GM23338 (cell line): ENCODE measurements around the gene CD58. TPM values are rescaled to one million over a fixed set of nuclear protein-coding genes. Genes with fewer than 3 reads are reported as not detected.

Experiments
- ATAC-seq: fragments of 200-7000 bp; cut with Tn5 transposase; 3 replicates; pipeline ENCODE4 v1.9.1; 2020
- DNase-seq: peaks from one replicate; pipeline ENCODE4 v3.0.0-alpha.2; 2015; ENCODE audit warnings: low spot score
- H2AFZ ChIP-seq: fragments of 200-600 bp; sonication (generic); 2 replicates; pipeline ENCODE4 v1.8.0; 2016; ENCODE audit warnings: antibody characterized with exemption, mild to moderate bottlenecking, moderate library complexity
- H3F3A ChIP-seq: fragments of 200-600 bp; sonication (generic); replicated peaks from 2 replicates; pipeline ENCODE4 v1.8.0; 2017; ENCODE audit warnings: antibody characterized with exemption, mixed run types, low read depth
- H3K27ac ChIP-seq: fragments of 200-600 bp; sonication (generic); 2 replicates; pipeline ENCODE4 v1.6.1; 2016; ENCODE audit warnings: low read depth
- H3K27me3 ChIP-seq: fragments of 200-600 bp; sonication (generic); 2 replicates; pipeline ENCODE4 v1.8.0; 2016; ENCODE audit warnings: mild to moderate bottlenecking, mixed run types, moderate library complexity; ENCODE audit not compliant: insufficient read depth
- H3K36me3 ChIP-seq: fragments of 200-600 bp; sonication (generic); 2 replicates; pipeline ENCODE4 v1.8.0; 2016; ENCODE audit warnings: mild to moderate bottlenecking; ENCODE audit not compliant: insufficient read depth
- H3K4me1 ChIP-seq: fragments of 200-600 bp; sonication (generic); 2 replicates; pipeline ENCODE4 v1.8.0; 2016; ENCODE audit warnings: mild to moderate bottlenecking, moderate library complexity; ENCODE audit not compliant: insufficient read depth
- H3K4me2 ChIP-seq: fragments of 200-600 bp; sonication (generic); 2 replicates; pipeline ENCODE4 v1.7.1; 2017; ENCODE audit warnings: mixed run types
- H3K4me3 ChIP-seq: fragments of 200-600 bp; sonication (generic); 2 replicates; pipeline ENCODE4 v1.6.1; 2016; ENCODE audit warnings: mixed run types
- H3K79me2 ChIP-seq: fragments of 200-600 bp; sonication (generic); replicated peaks from 2 replicates; pipeline ENCODE4 v1.8.0; 2017; ENCODE audit warnings: mild to moderate bottlenecking; ENCODE audit not compliant: insufficient read depth
- H3K9me2 ChIP-seq: fragments of 200-600 bp; sonication (generic); 2 replicates; pipeline ENCODE4 v1.8.0; 2017; ENCODE audit not compliant: insufficient read depth
- H4K20me1 ChIP-seq: fragments of 200-600 bp; sonication (generic); replicated peaks from 2 replicates; pipeline ENCODE4 v1.8.0; 2017; ENCODE audit warnings: mild to moderate bottlenecking; ENCODE audit not compliant: insufficient read depth
- H3K27ac Mint-ChIP-seq: 2 replicates; pipeline ENCODE4 v1.8.0; 2020; ENCODE audit warnings: inconsistent platforms, mild to moderate bottlenecking, moderate library complexity, mixed read lengths
- H3K27me3 Mint-ChIP-seq: 3 replicates; pipeline ENCODE4 v1.8.0; 2022; ENCODE audit warnings: low read depth, mild to moderate bottlenecking, moderate library complexity, mixed read lengths, inconsistent platforms; ENCODE audit not compliant: insufficient read depth, poor library complexity
- H3K36me3 Mint-ChIP-seq: 3 replicates; pipeline ENCODE4 v1.8.0; 2021; ENCODE audit warnings: low read depth, mild to moderate bottlenecking, inconsistent platforms, moderate library complexity, mixed read lengths
- H3K4me1 Mint-ChIP-seq: 3 replicates; pipeline ENCODE4 v1.8.0; 2020; ENCODE audit warnings: mild to moderate bottlenecking, inconsistent platforms, mixed read lengths
- H3K4me3 Mint-ChIP-seq: 3 replicates; pipeline ENCODE4 v1.8.0; 2021; ENCODE audit warnings: moderate library complexity, mild to moderate bottlenecking, inconsistent platforms, mixed read lengths
- H3K9me3 Mint-ChIP-seq: 3 replicates; pipeline ENCODE4 v1.8.0; 2020; ENCODE audit warnings: moderate library complexity, mild to moderate bottlenecking, inconsistent platforms, mixed read lengths
- CTCF ChIP-seq, 2 experiments: fragments of 200-600 bp in 1 of 2; sonication (generic) in 1 of 2; conservative IDR thresholded peaks; 2 replicates each; pipeline versions ENCODE4 v1.5.1 to v1.6.1; 2016 to 2017; ENCODE audit warnings: antibody characterized with exemption in 2 of 2, low read depth in 2 of 2, mild to moderate bottlenecking in 2 of 2, moderate library complexity in 1 of 2
- ETS1 ChIP-seq: IDR thresholded peaks from 2 replicates; pipeline ENCODE4 v1.6.1; 2016; ENCODE audit warnings: antibody characterized with exemption
- EZH2 ChIP-seq: fragments of 200-600 bp; sonication (generic); IDR thresholded peaks from one replicate; pipeline ENCODE4 v1.8.0; 2017; ENCODE audit warnings: antibody characterized with exemption, mild to moderate bottlenecking, low read depth; ENCODE audit not compliant: unreplicated experiment
- POLR2AphosphoS5 ChIP-seq: IDR thresholded peaks from 2 replicates; pipeline ENCODE4 v1.6.1; 2016; ENCODE audit warnings: antibody characterized with exemption, low read depth
- REST ChIP-seq: IDR thresholded peaks from one replicate; pipeline ENCODE4 v1.6.1; 2018; ENCODE audit warnings: antibody characterized with exemption; ENCODE audit not compliant: unreplicated experiment
- ZNF114 ChIP-seq: fragments of 250-450 bp; sonication (Bioruptor Pico); IDR thresholded peaks from 2 replicates; pipeline ENCODE4 v1.5.0; 2020; ENCODE audit warnings: mild to moderate bottlenecking, moderate library complexity
- ZNF462 ChIP-seq: fragments of 250-450 bp; sonication (Bioruptor Pico); IDR thresholded peaks from 2 replicates; pipeline ENCODE4 v1.5.0; 2020; ENCODE audit warnings: mild to moderate bottlenecking, moderate library complexity
- polyA plus RNA-seq: library from polyadenylated mRNA; unstranded; fragments of >200 nt; fragmentation: Nextera tagmentation; extraction: Ambion mirVana; gene quantifications from 2 replicates; pipeline ENCODE4 v1.2.1, GENCODE V29; 2016
- total RNA-seq: library from RNA; depleted of rRNA; stranded (reverse); fragments of >200 nt; shearing (Covaris generic); gene quantifications from 2 replicates; pipeline ENCODE4 v1.2.3, GENCODE V29; 2014

The CD58 gene
- total and polyA plus RNA-seq, 2 experiments from 2014 or later: 9.2 to 12.5 TPM

GRCh38 chr1:116525440-116525839 is 45.4 kb downstream of the CD58 start:
- H3K27me3 Mint-ChIP-seq: no peaks in the 10 kb centered on the region
- Histone ChIP-seq H3K36me3 (no peaks in the 10 kb centered on the region; the same call in 1 of the 2 replicates), H3K27me3 (no peaks in the 10 kb centered on the region), H3K4me3 (no peak overlapping the region), H3F3A (no peaks in the 10 kb centered on the region), H3K9me2 (peaks cover 3% of the 10 kb centered on the region; the same call in 1 of the 2 replicates), H3K4me1 (no peaks in the 10 kb centered on the region), H3K27ac (no peak overlapping the region), H3K4me2 (no peak overlapping the region), H3K79me2 (no peaks in the 10 kb centered on the region), H4K20me1 (no peaks in the 10 kb centered on the region), H2AFZ (no peak overlapping the region)
- H3K4me1 Mint-ChIP-seq: no peaks in the 10 kb centered on the region
- no peaks in the 10 kb centered on the region for H3K36me3 Mint-ChIP-seq
- no peak overlapping the region for H3K27ac Mint-ChIP-seq
- no peak for TF ChIP-seq ZNF114 (CRISPR knock-in tag)
- no peak for TF ChIP-seq ETS1
- no peak for TF ChIP-seq POLR2AphosphoS5
- no peak for TF ChIP-seq EZH2
- no peak for TF ChIP-seq ZNF462
- no peak for TF ChIP-seq CTCF (conservative IDR thresholded peaks at IDR 0.05; ENCODE audit: low read depth in 2 of 2)
- no peak for TF ChIP-seq REST
- no peak overlapping the region for H3K4me3 Mint-ChIP-seq
- DNase-seq (no peak), ATAC-seq (no peak)
- peaks cover 5% of the 10 kb centered on the region; the same call in 1 of the 3 replicates for H3K9me3 Mint-ChIP-seq
